ENCODE measurements around the gene SNTB2.

SNTB2 gene

GRCh38 chr16:69310653-69311532 is 123.9 kb downstream of the SNTB2 start, which contains the start of gene VPS4A:
Gene VPS4A (plus strand): TSS chr16:69311350. CDS start chr16:69311512, 162 bp downstream.
- TF ChIP-seq CTCF (conservative IDR thresholded peaks at IDR 0.05; ENCODE audit: low read length), result peak; percentile 62
- peak; percentile 95 for DNase-seq (ENCODE audit: low read depth)
- peak within 1 kb of the TSS; percentile 86 for H3K4me3 ChIP-seq (ENCODE audit: low read length)

DNA sequence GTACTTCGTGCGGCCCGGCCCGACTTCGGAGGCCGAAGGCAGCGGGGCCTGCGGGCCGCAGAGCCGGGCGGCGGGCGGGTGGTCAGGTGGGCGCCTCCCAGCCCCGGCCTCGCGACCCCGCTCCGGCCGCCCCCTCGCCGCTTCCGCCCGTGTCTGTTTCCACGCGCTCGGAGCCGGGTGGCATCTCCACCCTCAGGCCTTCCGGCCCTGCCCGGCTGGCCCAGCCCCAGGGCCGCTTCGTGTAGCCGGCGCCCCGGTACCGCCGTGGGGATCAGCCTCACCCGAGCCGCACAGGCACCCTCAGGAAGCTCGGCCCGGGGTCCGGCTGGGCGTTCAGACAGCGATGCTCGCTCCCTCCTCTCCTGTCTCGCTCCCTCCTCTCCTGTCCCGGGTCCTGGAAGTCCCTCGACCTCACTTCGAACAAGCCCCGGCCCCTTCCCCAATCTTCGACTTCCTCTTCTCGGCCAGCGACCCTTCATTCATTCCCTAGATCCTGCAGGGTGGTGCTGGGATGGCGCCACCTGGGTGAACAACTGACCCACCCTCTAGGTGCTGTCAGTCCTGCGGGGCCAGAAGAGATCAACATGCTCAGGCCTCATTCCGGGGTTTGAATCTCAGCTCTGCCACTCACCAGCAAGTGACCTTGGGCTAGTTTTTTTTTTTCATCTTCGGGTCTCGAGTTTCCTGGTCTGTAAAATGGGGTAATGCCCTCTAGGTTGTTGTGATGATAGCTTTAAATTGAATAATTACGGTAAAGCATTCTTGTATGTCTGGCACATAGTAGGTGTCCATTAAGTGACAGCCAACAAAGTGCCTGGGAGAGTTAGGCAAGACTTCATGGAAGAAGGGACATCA is 124.8 kb downstream of the SNTB2 start:
- no peak for TF ChIP-seq CTCF (conservative IDR thresholded peaks at IDR 0.05; ENCODE audit: low read length)
- H3K4me3 ChIP-seq (ENCODE audit: low read length), result peak overlapping the region; percentile 86
- DNase-seq (ENCODE audit: low read depth), result peak; percentile 28

GRCh38 chr16:69313469-69313868 is 126.5 kb downstream of the SNTB2 start:
- no peak for TF ChIP-seq CTCF (conservative IDR thresholded peaks at IDR 0.05; ENCODE audit: low read length)
- no peak for DNase-seq (ENCODE audit: low read depth)
- H3K4me3 ChIP-seq (ENCODE audit: low read length), result no peak overlapping the region

DNA sequence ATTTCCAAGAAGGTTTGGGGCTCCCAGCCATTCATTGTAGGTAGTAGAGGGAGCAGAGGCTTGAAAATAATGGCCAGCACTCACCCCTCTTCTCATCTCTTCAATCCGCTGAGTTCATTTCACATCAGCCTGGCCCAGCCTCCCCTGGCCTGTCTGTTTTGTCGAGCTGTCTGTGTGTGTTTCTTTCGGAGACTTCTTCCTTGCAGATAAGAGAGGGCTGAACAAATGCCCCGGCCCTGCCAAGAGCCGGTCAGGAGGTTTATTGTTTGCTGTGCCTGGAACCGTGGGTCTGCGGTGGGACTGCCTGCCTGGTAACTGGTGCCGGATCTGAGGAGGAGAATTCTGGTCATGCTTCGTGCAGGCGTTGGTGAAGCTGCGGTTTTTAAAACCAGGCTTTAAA is 127.6 kb downstream of the SNTB2 start:
- H3K4me3 ChIP-seq (ENCODE audit: low read length), result no peak overlapping the region
- DNase-seq (ENCODE audit: low read depth), result no peak
- TF ChIP-seq CTCF (conservative IDR thresholded peaks at IDR 0.05; ENCODE audit: low read length), result no peak

GRCh38 chr16:69315486-69316311 is 128.7 kb downstream of the SNTB2 start:
- no peak overlapping the region for H3K4me3 ChIP-seq (ENCODE audit: low read length)
- no peak for TF ChIP-seq CTCF (conservative IDR thresholded peaks at IDR 0.05; ENCODE audit: low read length)
- no peak for DNase-seq (ENCODE audit: low read depth)

- TF ChIP-seq CTCF (conservative IDR thresholded peaks at IDR 0.05; ENCODE audit: low read length), result no peak
- no peak for DNase-seq (ENCODE audit: low read depth)
- H3K4me3 ChIP-seq (ENCODE audit: low read length), result no peak overlapping the region
Measured at GRCh38 chr16:69316595-69317034, 129.7 kb downstream of the SNTB2 start.

All from AG10803 (cell line).